Mesothelial cell of epicardium (in vitro differentiated cells): ENCODE data around the gene TEX9. TPM values are rescaled to one million over a fixed set of nuclear protein-coding genes. Genes with fewer than 3 reads are reported as not detected.
A peak's percentile ranks its signal among the peaks of the same experiment; 100 is the strongest.
"Not testable (repeated sequence)": the region's sequence is repeated elsewhere in the genome, so short reads cannot be mapped to it uniquely, and the experiment has no call there.

Experiments
- DNase-seq, 2 experiments: peaks; one replicate each; pipeline ENCODE4 v3.0.0; 2021; ENCODE audit warnings: low spot score in 2 of 2; ENCODE audit not compliant: unreplicated experiment in 2 of 2
- H3K27ac Mint-ChIP-seq: 2 replicates; pipeline ENCODE4 v1.8.0; 2021; ENCODE audit warnings: mixed read lengths
- H3K27me3 Mint-ChIP-seq: 2 replicates; pipeline ENCODE4 v1.8.0; 2021; ENCODE audit warnings: low read depth, mixed read lengths
- H3K36me3 Mint-ChIP-seq: 2 replicates; pipeline ENCODE4 v1.8.0; 2021; ENCODE audit warnings: mixed read lengths
- H3K4me1 Mint-ChIP-seq: 2 replicates; pipeline ENCODE4 v1.8.0; 2021; ENCODE audit warnings: mixed read lengths
- H3K4me3 Mint-ChIP-seq: 2 replicates; pipeline ENCODE4 v1.8.0; 2021; ENCODE audit warnings: mild to moderate bottlenecking, moderate library complexity, mixed read lengths
- H3K9me3 Mint-ChIP-seq: 2 replicates; pipeline ENCODE4 v1.8.0; 2021; ENCODE audit warnings: mixed read lengths
- total RNA-seq: library from RNA; stranded (reverse); gene quantifications from 3 replicates; pipeline ENCODE4 v1.2.1, GENCODE V29; 2021
- TF ChIP-seq, protein P1 (sequence below): fragments of 200-600 bp; sonication (generic); IDR thresholded peaks from one replicate; pipeline ENCODE4 v1.5.0; 2021; ENCODE audit warnings: antibody characterized with exemption; ENCODE audit not compliant: unreplicated experiment

The TEX9 gene
- total RNA-seq, result 21.0 to 23.4 TPM (median 22.8 TPM) in 3 replicates

DNA sequence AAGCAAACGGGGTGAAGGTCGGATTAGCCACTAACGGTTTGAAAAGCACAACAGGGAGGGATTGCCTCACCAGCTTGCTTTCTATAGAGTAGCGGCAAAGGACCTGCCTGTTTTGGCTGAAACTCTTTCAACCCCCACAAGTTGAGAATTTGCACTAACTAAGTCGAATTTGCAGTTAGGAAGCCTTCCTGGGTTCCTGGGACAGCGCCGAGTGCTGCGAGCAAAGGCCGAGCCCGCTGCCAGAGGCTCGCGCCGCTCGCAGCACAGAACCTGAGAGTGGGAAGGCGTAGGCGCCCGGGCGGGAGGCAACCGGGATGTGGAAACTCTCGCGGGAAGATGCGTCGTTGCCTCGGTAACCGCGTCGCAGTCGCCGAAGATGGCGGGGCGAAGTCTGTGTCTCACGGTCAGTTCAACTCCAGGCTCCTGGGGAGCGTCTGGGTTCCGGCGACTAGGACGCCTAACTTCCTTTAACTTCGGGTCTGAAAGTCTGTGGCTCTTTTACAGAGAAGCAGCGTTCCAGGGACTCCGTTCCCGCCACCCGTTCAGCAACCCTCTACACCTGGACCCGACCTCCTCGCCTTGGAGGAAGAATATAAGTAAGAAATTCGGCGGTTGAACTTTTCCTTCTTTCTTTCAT, at the start of gene TEX9:
TSS of gene TEX9 (plus strand) at position 352 of the 637 bp plus-strand sequence. CDS start at position 377, 25 bp downstream.
- DNase-seq, result peak; percentile 78 to 87
- Mint-ChIP-seq H3K27ac (peak within 1 kb of the TSS; percentile 80), H3K27me3 (no peaks in the 10 kb centered on the region), H3K36me3 (no peaks in the 10 kb centered on the region), H3K4me1 (peaks cover 24% of the 10 kb centered on the region), H3K4me3 (peak within 1 kb of the TSS; percentile 85), H3K9me3 (peaks cover 14% of the 10 kb centered on the region)
- TF ChIP-seq, protein P1, sequence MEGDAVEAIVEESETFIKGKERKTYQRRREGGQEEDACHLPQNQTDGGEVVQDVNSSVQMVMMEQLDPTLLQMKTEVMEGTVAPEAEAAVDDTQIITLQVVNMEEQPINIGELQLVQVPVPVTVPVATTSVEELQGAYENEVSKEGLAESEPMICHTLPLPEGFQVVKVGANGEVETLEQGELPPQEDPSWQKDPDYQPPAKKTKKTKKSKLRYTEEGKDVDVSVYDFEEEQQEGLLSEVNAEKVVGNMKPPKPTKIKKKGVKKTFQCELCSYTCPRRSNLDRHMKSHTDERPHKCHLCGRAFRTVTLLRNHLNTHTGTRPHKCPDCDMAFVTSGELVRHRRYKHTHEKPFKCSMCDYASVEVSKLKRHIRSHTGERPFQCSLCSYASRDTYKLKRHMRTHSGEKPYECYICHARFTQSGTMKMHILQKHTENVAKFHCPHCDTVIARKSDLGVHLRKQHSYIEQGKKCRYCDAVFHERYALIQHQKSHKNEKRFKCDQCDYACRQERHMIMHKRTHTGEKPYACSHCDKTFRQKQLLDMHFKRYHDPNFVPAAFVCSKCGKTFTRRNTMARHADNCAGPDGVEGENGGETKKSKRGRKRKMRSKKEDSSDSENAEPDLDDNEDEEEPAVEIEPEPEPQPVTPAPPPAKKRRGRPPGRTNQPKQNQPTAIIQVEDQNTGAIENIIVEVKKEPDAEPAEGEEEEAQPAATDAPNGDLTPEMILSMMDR, result no peak

DNA sequence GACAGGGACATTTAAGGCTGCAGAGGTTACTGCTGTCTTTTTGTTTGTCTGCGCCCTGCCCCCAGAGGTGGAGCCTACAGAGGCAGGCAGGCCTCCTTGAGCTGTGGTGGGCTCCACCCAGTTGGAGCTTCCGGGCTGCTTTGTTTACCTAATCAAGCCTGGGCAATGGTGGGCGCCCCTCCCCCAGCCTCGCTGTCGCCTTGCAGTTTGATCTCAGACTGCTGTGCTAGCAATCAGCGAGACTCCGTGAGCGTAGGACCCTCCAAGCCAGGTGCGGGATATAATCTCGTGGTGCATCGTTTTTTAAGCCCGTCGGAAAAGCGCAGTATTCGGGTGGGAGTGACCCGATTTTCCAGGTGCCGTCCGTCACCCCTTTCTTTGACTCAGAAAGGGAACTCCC, 48.7 kb upstream of the TEX9 start:
- not testable (repeated sequence) for H3K4me3 Mint-ChIP-seq, H3K27me3 Mint-ChIP-seq, H3K4me1 Mint-ChIP-seq, H3K36me3 Mint-ChIP-seq, H3K27ac Mint-ChIP-seq, DNase-seq
- H3K9me3 Mint-ChIP-seq, result peaks cover 21% of the 10 kb centered on the region

DNA sequence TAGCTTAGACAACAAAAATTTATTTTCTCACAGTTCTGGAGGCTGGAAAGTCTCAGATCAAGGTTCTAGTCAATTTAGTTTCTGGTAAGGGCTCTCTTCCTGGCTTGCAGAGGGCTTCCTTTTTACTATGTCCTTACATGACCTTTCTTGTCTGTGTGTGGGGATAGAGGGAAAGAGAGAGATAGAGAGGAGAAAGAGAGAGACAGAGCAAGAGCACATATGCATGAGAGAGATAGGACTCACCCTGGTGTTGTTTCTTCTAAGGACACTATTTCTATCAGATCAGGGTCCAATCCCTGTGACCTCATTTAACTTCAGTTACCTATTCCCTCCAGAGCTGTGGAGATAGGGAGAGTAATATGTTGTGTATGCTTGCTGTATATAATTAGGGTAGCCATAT, 44.9 kb upstream of the TEX9 start:
- Mint-ChIP-seq H3K4me1 (no peaks in the 10 kb centered on the region), H3K9me3 (peaks cover 21% of the 10 kb centered on the region), H3K36me3 (peaks cover 5% of the 10 kb centered on the region), H3K4me3 (no peak overlapping the region), H3K27ac (no peak overlapping the region), H3K27me3 (peaks cover 8% of the 10 kb centered on the region)
- DNase-seq, result no peak
- TF ChIP-seq, protein P1, result no peak

GRCh38 chr15:56320861-56321260, 44.4 kb upstream of the TEX9 start:
- no peak overlapping the region for H3K27ac Mint-ChIP-seq
- no peaks in the 10 kb centered on the region for H3K4me1 Mint-ChIP-seq
- peaks cover 8% of the 10 kb centered on the region for H3K27me3 Mint-ChIP-seq
- TF ChIP-seq, protein P1, result no peak
- peaks cover 5% of the 10 kb centered on the region for H3K36me3 Mint-ChIP-seq
- no peak overlapping the region for H3K4me3 Mint-ChIP-seq
- H3K9me3 Mint-ChIP-seq, result peaks cover 21% of the 10 kb centered on the region
- no peak for DNase-seq

DNA sequence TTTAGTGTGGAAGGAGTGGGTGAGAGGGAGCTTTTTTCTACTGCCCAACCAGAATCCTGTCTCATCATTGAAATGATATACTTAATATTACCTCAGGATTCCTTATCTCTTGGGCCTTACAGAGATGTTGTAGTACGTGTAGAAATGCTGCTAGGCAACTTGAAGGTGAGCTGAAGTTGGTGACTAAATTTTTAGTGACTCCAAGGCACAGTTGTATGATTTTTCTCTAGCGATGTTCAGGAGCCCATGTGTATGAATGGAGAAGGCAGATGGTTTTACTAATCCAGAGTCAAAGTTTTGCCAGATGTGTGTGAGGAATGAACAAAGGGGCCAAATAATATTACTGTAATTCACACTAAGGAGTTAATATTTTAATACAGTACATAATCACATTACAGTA, 42.8 kb upstream of the TEX9 start:
- peaks cover 5% of the 10 kb centered on the region for H3K36me3 Mint-ChIP-seq
- H3K4me3 Mint-ChIP-seq, result no peak overlapping the region
- H3K4me1 Mint-ChIP-seq, result no peaks in the 10 kb centered on the region
- TF ChIP-seq, protein P1, result no peak
- peaks cover 8% of the 10 kb centered on the region for H3K27me3 Mint-ChIP-seq
- DNase-seq, result no peak
- peaks cover 17% of the 10 kb centered on the region for H3K9me3 Mint-ChIP-seq
- no peak overlapping the region for H3K27ac Mint-ChIP-seq

DNA sequence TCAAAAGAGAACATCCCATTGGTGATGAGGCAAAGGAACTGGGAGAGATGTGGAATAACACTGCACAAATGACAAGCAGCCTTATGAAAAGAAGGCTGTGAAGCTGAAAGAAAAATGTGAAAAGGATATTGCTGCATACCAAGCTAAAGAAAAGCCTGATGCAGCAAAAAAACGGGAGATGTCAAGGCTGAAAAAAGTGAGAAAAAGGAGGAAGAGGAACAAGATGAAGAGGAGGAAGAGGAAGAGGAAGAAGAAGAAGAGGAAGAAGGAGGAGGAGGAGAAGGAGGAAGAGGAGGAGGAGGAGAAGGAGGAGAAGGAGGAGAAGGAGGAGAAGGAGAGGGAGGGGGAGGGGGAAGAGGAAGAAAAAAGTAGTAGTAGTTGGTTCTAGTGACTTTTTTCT, 41.8 kb upstream of the TEX9 start:
- Mint-ChIP-seq H3K27me3 (peaks cover 8% of the 10 kb centered on the region), H3K4me1 (no peaks in the 10 kb centered on the region), H3K4me3 (no peak overlapping the region), H3K9me3 (peaks cover 7% of the 10 kb centered on the region), H3K36me3 (no peaks in the 10 kb centered on the region), H3K27ac (no peak overlapping the region)
- no peak for DNase-seq
- TF ChIP-seq, protein P1, result no peak
